Activated CD8-positive, alpha-beta T cell treated with anti-CD3 and anti-CD28 coated beads for 36 hours (primary cell): ENCODE measurements around the gene FOXQ1. TPM values are rescaled to one million over a fixed set of nuclear protein-coding genes. Genes with fewer than 3 reads are reported as not detected.
"Not testable (repeated sequence)": the region's sequence is repeated elsewhere in the genome, so short reads cannot be mapped to it uniquely, and the experiment has no call there.

Experiments
- ATAC-seq: fragments of 200-7000 bp; cut with Tn5 transposase; one replicate; pipeline ENCODE4 v1.10.0; 2021; ENCODE audit warnings: mild to moderate bottlenecking, moderate library complexity
- CTCF ChIA-PET: fragments of 350-600 bp; sonication (Branson Sonifier 250); formaldehyde crosslinking; loops from one replicate; lab custom pipeline; 2021; ENCODE audit warnings: antibody characterized with exemption; lab: Charles Lee
- POLR2A ChIA-PET: fragments of 350-600 bp; sonication (Branson Sonifier 250); formaldehyde crosslinking; loops from one replicate; lab custom pipeline; 2021; ENCODE audit warnings: antibody characterized with exemption; lab: Charles Lee
- DNase-seq: peaks from one replicate; pipeline ENCODE4 v3.0.0-alpha.2; 2020
- H3K27ac Mint-ChIP-seq: one replicate; pipeline ENCODE4 v1.8.0; 2021; ENCODE audit warnings: mild to moderate bottlenecking, mixed read lengths
- H3K27me3 Mint-ChIP-seq: one replicate; pipeline ENCODE4 v1.8.0; 2021; ENCODE audit warnings: mixed read lengths
- H3K36me3 Mint-ChIP-seq: one replicate; pipeline ENCODE4 v1.8.0; 2021; ENCODE audit warnings: low read depth, mixed read lengths
- H3K4me1 Mint-ChIP-seq: one replicate; pipeline ENCODE4 v1.8.0; 2021; ENCODE audit warnings: low read depth, mixed read lengths
- H3K4me3 Mint-ChIP-seq: one replicate; pipeline ENCODE4 v1.8.0; 2021; ENCODE audit warnings: mild to moderate bottlenecking, moderate library complexity, mixed read lengths
- H3K9me3 Mint-ChIP-seq: one replicate; pipeline ENCODE4 v1.8.0; 2021; ENCODE audit warnings: mixed read lengths
- CTCF ChIP-seq: fragments of 200-600 bp; IDR thresholded peaks from one replicate; pipeline ENCODE4 v1.8.0; 2022; ENCODE audit warnings: antibody characterized with exemption, mild to moderate bottlenecking
- intact Hi-C: fragments of 100-400 bp; cut with micrococcal nuclease; formaldehyde crosslinking; loops from one replicate; pipeline ENCODE4 v1.10.0; 2022
- total RNA-seq, 2 experiments: library from RNA; stranded (reverse); gene quantifications; one replicate each; pipeline ENCODE4 v1.2.3, GENCODE V29; 2021

Gene FOXQ1
- total RNA-seq, 2 experiments from 2014 or later, result not detected

GRCh38 chr6:1349655-1350054 is 37.8 kb downstream of the FOXQ1 start:
- TF ChIP-seq CTCF, result no peak
- intact Hi-C loops, result no loop called here
- Mint-ChIP-seq H3K36me3 (peaks cover 3% of the 10 kb centered on the region), H3K27me3 (peaks cover 54% of the 10 kb centered on the region), H3K4me3 (no peak overlapping the region), H3K27ac (no peak overlapping the region), H3K9me3 (peaks cover 19% of the 10 kb centered on the region), H3K4me1 (no peaks in the 10 kb centered on the region)
- CTCF ChIA-PET, result no interaction called here
- ATAC-seq, result no peak
- POLR2A ChIA-PET, result no interaction called here
- no peak for DNase-seq

- peaks cover 3% of the 10 kb centered on the region for H3K36me3 Mint-ChIP-seq
- no peak overlapping the region for H3K4me3 Mint-ChIP-seq
These were observed 39.6 kb downstream of the FOXQ1 start for GRCh38 chr6:1351381-1352008.

GRCh38 chr6:1355068-1355467 is 43.2 kb downstream of the FOXQ1 start:
- POLR2A ChIA-PET, H3K4me3 Mint-ChIP-seq, H3K27ac Mint-ChIP-seq, H3K36me3 Mint-ChIP-seq, CTCF ChIA-PET, H3K4me1 Mint-ChIP-seq, DNase-seq, ATAC-seq, intact Hi-C loops: not testable (repeated sequence)
- Mint-ChIP-seq H3K9me3 (peaks cover 19% of the 10 kb centered on the region), H3K27me3 (peaks cover 41% of the 10 kb centered on the region)

More at GRCh38 chr6:1351381-1352008, 39.6 kb downstream of the FOXQ1 start:
- no peak for TF ChIP-seq CTCF
- ATAC-seq, result no peak
- Mint-ChIP-seq H3K27me3 (peaks cover 52% of the 10 kb centered on the region), H3K9me3 (peaks cover 19% of the 10 kb centered on the region), H3K4me1 (no peaks in the 10 kb centered on the region), H3K27ac (no peak overlapping the region)
- ChIA-PET CTCF (interaction anchor here (0.8 to 1.2 kb wide), 2 partner anchors 29 to 45 kb away, joined by 3 read pairs; no protein-coding TSS in a partner anchor), POLR2A (no interaction called here)
- no peak for DNase-seq
- intact Hi-C loops, result no loop called here

- H3K4me1 Mint-ChIP-seq, H3K9me3 Mint-ChIP-seq, H3K36me3 Mint-ChIP-seq, H3K27ac Mint-ChIP-seq, CTCF ChIA-PET, H3K4me3 Mint-ChIP-seq, POLR2A ChIA-PET, intact Hi-C loops, ATAC-seq, DNase-seq: not testable (repeated sequence)
- H3K27me3 Mint-ChIP-seq, result peaks cover 30% of the 10 kb centered on the region
These were observed 49.8 kb downstream of the FOXQ1 start for GRCh38 chr6:1361717-1362116.

- no peaks in the 10 kb centered on the region for H3K36me3 Mint-ChIP-seq
- ATAC-seq, result no peak
- peaks cover 30% of the 10 kb centered on the region for H3K27me3 Mint-ChIP-seq
- H3K4me1 Mint-ChIP-seq, result no peaks in the 10 kb centered on the region
- intact Hi-C loops, result no loop called here
- ChIA-PET POLR2A (no interaction called here), CTCF (no interaction called here)
- H3K27ac Mint-ChIP-seq, result no peak overlapping the region
- H3K9me3 Mint-ChIP-seq, result no peaks in the 10 kb centered on the region
- no peak for DNase-seq
- no peak overlapping the region for H3K4me3 Mint-ChIP-seq
- TF ChIP-seq CTCF, result no peak
These were observed 50.7 kb downstream of the FOXQ1 start for GRCh38 chr6:1362643-1363042.

GRCh38 chr6:1363298-1363697 is 51.4 kb downstream of the FOXQ1 start:
- no peak for DNase-seq
- Mint-ChIP-seq H3K4me1 (no peaks in the 10 kb centered on the region), H3K27me3 (peaks cover 33% of the 10 kb centered on the region), H3K9me3 (no peaks in the 10 kb centered on the region), H3K27ac (no peak overlapping the region), H3K4me3 (no peak overlapping the region), H3K36me3 (no peaks in the 10 kb centered on the region)
- no peak for TF ChIP-seq CTCF
- no peak for ATAC-seq
- CTCF ChIA-PET, result interaction anchor here (0.8 kb wide), 1 partner anchor 33 kb away, joined by 3 read pairs; no protein-coding TSS in a partner anchor
- POLR2A ChIA-PET, result no interaction called here
- intact Hi-C loops, result no loop called here
